Nephron progenitor cell (in vitro differentiated cells): ENCODE data around the gene SEMA6B.

Experiments
- DNase-seq: peaks from one replicate; pipeline ENCODE4 v3.0.0; 2021
- H3K27ac Mint-ChIP-seq: 2 replicates; pipeline ENCODE4 v1.8.0; 2021; ENCODE audit warnings: mild to moderate bottlenecking, moderate library complexity, mixed read lengths
- H3K27me3 Mint-ChIP-seq: 2 replicates; pipeline ENCODE4 v1.8.0; 2021; ENCODE audit warnings: mild to moderate bottlenecking, low read depth, mixed read lengths; ENCODE audit not compliant: poor library complexity
- H3K36me3 Mint-ChIP-seq: 2 replicates; pipeline ENCODE4 v1.8.0; 2021; ENCODE audit warnings: low read depth, mixed read lengths
- H3K4me1 Mint-ChIP-seq: 2 replicates; pipeline ENCODE4 v1.8.0; 2021; ENCODE audit warnings: mixed read lengths
- H3K4me3 Mint-ChIP-seq: 2 replicates; pipeline ENCODE4 v1.8.0; 2021; ENCODE audit warnings: mild to moderate bottlenecking, moderate library complexity, mixed read lengths
- H3K9me3 Mint-ChIP-seq: 2 replicates; pipeline ENCODE4 v1.8.0; 2021; ENCODE audit warnings: mild to moderate bottlenecking, moderate library complexity, mixed read lengths
- TF ChIP-seq, protein P1 (sequence below): fragments of 200-600 bp; sonication (generic); IDR thresholded peaks from 2 replicates; pipeline ENCODE4 v1.5.0; 2021; ENCODE audit warnings: antibody characterized with exemption

Gene SEMA6B

GRCh38 chr19:4521888-4522242 is 37.6 kb downstream of the SEMA6B start:
- Mint-ChIP-seq H3K4me3 (no peak overlapping the region), H3K27ac (no peak overlapping the region), H3K27me3 (peaks cover 9% of the 10 kb centered on the region), H3K9me3 (peaks cover 3% of the 10 kb centered on the region), H3K4me1 (peaks cover 5% of the 10 kb centered on the region), H3K36me3 (no peaks in the 10 kb centered on the region)
- no peak for DNase-seq
- TF ChIP-seq, protein P1, sequence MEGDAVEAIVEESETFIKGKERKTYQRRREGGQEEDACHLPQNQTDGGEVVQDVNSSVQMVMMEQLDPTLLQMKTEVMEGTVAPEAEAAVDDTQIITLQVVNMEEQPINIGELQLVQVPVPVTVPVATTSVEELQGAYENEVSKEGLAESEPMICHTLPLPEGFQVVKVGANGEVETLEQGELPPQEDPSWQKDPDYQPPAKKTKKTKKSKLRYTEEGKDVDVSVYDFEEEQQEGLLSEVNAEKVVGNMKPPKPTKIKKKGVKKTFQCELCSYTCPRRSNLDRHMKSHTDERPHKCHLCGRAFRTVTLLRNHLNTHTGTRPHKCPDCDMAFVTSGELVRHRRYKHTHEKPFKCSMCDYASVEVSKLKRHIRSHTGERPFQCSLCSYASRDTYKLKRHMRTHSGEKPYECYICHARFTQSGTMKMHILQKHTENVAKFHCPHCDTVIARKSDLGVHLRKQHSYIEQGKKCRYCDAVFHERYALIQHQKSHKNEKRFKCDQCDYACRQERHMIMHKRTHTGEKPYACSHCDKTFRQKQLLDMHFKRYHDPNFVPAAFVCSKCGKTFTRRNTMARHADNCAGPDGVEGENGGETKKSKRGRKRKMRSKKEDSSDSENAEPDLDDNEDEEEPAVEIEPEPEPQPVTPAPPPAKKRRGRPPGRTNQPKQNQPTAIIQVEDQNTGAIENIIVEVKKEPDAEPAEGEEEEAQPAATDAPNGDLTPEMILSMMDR: no peak

- Mint-ChIP-seq H3K27ac (no peak overlapping the region), H3K4me1 (peaks cover 5% of the 10 kb centered on the region), H3K9me3 (peaks cover 3% of the 10 kb centered on the region), H3K4me3 (no peak overlapping the region), H3K36me3 (no peaks in the 10 kb centered on the region), H3K27me3 (peaks cover 9% of the 10 kb centered on the region)
- no peak for DNase-seq
- TF ChIP-seq, protein P1: no peak
Measured at GRCh38 chr19:4521170-4521887, 38.2 kb downstream of the SEMA6B start.

GRCh38 chr19:4519521-4520277 is 39.8 kb downstream of the SEMA6B start:
- DNase-seq: no peak
- H3K36me3 Mint-ChIP-seq: no peaks in the 10 kb centered on the region
- peaks cover 3% of the 10 kb centered on the region for H3K9me3 Mint-ChIP-seq
- peaks cover 5% of the 10 kb centered on the region for H3K4me1 Mint-ChIP-seq
- TF ChIP-seq, protein P1: no peak
- no peak overlapping the region for H3K4me3 Mint-ChIP-seq
- H3K27me3 Mint-ChIP-seq: peaks cover 8% of the 10 kb centered on the region
- H3K27ac Mint-ChIP-seq: peak overlapping the region; percentile 74

DNA sequence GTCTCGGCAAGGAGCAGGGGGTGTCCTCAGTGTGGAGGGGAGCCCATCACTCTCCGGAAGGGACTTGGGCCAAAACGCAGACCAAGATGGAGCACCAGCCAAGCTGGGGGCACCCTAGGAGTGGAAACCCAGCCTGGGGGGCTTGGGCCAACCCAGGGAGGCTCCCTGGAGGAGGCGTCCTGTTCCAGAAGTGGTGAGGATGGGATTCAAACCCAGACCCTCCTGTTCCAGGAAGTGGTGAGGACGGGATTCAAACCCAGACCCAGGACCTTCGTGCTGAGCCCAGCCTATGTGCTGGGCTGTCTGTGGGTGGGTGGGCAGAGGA is 40.4 kb downstream of the SEMA6B start:
- Mint-ChIP-seq H3K27me3 (peaks cover 14% of the 10 kb centered on the region), H3K36me3 (no peaks in the 10 kb centered on the region), H3K4me1 (peaks cover 5% of the 10 kb centered on the region), H3K4me3 (no peak overlapping the region), H3K9me3 (peaks cover 3% of the 10 kb centered on the region), H3K27ac (no peak overlapping the region)
- DNase-seq: no peak
- TF ChIP-seq, protein P1: no peak

DNA sequence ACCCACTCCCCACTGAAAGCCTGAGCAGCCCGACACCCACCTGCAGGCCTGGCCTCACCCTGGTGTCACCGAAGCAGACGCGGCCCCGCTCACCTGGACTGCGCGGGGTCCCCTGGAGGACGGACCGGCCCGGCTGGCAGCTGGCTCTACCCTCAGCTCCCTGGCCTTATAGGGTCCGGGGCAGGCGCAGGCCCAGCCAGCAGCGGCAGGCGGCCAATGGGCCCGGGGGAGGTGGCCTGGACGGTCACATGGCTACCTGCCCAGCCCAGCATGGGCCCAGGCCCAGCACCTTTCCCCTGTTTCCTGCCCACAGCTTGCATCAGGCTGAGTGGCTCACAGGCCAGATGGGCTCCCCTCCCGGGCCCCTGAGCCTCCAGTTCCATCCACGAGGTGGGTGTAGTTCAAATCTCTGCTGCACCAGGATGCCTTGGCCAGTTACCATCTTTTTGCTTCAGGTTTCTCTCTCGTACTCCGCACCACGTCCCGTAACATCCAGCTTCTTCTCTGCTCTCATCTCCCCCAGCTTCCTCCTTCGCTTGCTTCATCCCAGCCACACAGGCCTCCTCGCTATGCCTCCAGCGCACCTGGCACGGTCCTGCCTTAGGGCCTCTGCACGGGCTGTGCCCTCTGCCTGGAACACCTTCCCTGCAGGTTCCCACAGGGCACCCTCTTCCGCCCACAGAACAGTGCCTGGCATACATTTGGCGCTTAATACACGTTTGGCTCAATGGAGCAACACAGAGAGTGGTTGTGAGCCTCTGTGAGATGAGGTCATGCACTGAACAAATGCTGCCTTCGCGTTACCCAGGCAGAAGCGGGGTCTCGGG is 40.9 kb downstream of the SEMA6B start, which contains the start of gene PLIN4:
TSS of gene PLIN4 (minus strand) at position 142 of the 827 bp plus-strand sequence. CDS start 214 bp downstream, outside the sequence.
- Mint-ChIP-seq H3K4me3 (peak within 1 kb of the TSS; percentile 18), H3K9me3 (peaks cover 3% of the 10 kb centered on the region), H3K4me1 (peaks cover 5% of the 10 kb centered on the region), H3K27me3 (peaks cover 14% of the 10 kb centered on the region), H3K36me3 (no peaks in the 10 kb centered on the region), H3K27ac (no peak within 1 kb of the TSS)
- no peak for DNase-seq
- TF ChIP-seq, protein P1: no peak
